ENCODE measurements around the gene GNPTAB. TPM values are rescaled to one million over a fixed set of nuclear protein-coding genes. Genes with fewer than 3 reads are reported as not detected.
"Not testable (repeated sequence)": the region's sequence is repeated elsewhere in the genome, so short reads cannot be mapped to it uniquely, and the experiment has no call there.

GNPTAB gene
- total RNA-seq, result 10 to 100 TPM; 41.1 to 45.1 TPM
- long read RNA-seq, partial matches to known transcripts, result 13 of 16 reads
- long read RNA-seq, other reads (novel, unspliced or antisense), result 2 of 16 reads

DNA sequence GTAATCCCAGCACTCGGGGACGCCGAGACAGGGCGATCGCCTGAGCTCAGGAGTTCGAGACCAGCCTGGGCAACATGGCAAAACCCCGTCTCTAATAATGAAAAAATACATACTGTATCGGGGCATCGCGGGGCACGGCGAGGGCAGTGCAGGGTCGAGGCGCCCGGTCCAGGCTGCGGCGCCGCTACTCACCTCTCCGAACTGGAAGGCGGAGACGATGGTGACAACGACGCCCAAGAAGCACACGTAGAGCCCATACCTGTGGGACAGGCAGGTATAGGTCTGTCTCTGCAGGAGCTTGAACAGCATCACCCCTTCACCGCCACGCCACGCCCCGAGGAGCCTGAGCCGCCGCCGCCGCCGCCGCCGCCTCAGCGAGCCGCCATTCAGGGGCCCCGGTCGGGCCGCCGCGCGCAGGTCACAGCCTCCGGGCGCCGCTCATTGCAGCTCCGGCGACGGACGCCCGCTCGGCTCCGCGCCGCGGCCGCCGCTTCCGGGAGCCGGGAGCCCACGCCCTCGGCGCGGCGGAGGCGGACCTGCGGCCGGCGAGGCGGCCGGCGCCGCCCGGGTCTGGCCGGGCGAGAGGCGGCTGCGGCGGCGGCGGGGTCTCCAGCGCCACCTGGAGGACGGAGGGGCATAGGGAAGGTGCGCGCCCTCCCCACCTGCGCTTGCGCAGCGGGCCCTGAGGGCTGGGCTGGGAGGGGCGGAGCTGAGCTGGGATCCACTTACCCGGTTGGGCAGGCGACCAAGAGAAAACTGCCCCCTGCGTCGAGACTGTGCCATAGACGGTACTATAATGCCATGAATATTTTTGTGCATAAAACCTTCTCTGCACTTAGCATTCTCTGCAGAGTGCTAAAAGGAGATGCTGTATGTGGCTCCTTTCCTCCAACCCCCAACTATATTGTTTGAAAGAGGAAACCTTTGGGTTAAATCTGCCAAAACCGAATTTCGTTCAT lies at the start of gene GNPTAB:
Gene GNPTAB, minus strand, starts transcription at position 593 of the 959 bp plus-strand sequence. Its CDS starts 284 bp downstream, at position 309.
- DNase-seq (peak; percentile 95), ATAC-seq (peak; percentile 97)
- intact Hi-C loops (cut with DNase I), result loop anchor here (2.0 to 5.0 kb wide), 3 partner anchors 58 to 418 kb away; no protein-coding TSS in a partner anchor

DNA sequence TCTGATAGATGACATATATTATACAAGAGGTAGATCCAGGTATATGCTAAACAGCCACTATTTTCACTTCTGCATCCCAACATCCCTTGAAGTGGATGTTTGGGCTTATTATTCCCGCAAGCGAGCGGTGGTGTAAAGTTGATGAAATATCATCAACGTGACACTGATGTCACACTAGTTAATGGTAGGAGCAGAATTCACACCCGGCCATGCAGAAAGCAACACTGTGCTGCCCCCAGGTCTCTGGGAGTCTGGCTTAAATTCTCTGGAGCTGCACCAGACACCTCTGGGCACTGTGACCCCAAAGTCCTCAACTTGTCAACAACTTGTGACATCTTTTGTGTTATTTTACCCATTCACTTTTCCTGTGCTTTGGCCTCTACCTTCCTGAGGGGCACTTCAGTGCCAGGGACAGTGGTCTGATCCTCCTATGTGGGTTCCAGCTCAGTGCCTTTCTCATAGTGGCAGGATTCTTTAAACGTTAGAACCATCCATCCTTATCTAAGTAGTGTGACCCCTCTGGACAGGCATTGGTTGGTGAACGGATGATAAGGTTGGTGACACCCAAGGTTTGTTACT lies 47.6 kb upstream of the GNPTAB start:
- no peak for ATAC-seq
- intact Hi-C loops (cut with DNase I), result no loop called here
- DNase-seq, result no peak

DNA sequence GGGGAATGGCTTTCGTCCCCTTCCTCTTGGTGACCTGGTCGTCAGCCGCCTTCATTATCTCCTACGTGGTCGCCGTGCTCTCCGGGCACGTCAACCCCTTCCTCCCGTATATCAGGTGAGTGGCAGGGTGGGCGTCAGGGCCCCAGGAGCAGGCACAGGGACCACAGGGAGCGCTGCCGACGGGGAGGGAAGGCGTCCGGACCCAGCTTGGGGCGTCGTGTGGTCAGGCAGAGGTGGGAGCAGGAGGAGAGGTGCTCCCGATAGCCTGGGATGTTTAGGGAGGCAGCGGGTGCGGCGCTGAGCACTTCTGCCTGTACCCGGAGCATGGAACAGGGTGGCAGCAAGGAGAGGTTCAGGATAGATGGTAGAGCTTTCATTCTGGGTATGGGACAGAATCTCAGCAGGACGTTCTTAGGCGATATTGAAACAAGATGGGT lies 47.1 kb upstream of the GNPTAB start:
- intact Hi-C loops (cut with DNase I), result no loop called here
- peak; percentile 31 for DNase-seq
- ATAC-seq, result peak; percentile 10 to 28

- ATAC-seq, result peak; percentile 93 to 98
- peak; percentile 94 for DNase-seq
- intact Hi-C loops (cut with DNase I), result no loop called here
Observed at GRCh38 chr12:101876861-101877805, 46.4 kb upstream of the GNPTAB start, which contains the start of gene DRAM1. TSS of gene DRAM1 (plus strand) at chr12:101877580. CDS start at chr12:101877790, 210 bp downstream.

DNA sequence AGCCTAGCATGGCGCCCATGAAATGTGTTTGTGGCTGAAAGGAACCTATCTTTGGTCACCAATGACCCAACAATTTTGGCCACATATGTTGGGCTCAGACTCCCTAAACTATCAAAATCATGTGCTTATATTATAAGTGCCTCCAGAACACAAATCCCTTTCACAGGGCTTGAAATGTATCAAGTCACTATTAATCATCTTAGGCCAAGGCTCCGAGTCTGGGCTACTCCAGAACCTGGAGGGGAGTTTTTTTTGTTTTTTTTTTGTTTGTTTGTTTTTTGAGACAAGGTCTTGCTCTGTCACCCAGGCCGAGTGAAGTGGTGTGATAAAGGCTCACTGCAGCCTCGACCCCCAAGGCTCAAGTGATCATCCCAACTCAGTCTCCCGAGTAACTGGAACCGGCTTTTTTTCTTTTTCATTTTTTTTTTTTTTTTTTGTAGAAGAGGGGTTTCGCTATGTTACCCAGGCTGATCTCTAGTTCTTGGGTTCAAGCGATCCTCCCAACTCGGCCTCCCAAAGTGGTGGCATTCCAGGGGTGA lies 45.6 kb upstream of the GNPTAB start:
- no peak for DNase-seq
- intact Hi-C loops (cut with DNase I), result no loop called here
- ATAC-seq, result no peak

GRCh38 chr12:101875162-101875561 lies 44.4 kb upstream of the GNPTAB start:
- DNase-seq, result no peak
- ATAC-seq, result no peak
- intact Hi-C loops (cut with DNase I), result no loop called here

GRCh38 chr12:101870925-101871324 lies 40.2 kb upstream of the GNPTAB start:
- DNase-seq, result no peak
- ATAC-seq, result no peak
- intact Hi-C loops (cut with DNase I), result no loop called here

DNA sequence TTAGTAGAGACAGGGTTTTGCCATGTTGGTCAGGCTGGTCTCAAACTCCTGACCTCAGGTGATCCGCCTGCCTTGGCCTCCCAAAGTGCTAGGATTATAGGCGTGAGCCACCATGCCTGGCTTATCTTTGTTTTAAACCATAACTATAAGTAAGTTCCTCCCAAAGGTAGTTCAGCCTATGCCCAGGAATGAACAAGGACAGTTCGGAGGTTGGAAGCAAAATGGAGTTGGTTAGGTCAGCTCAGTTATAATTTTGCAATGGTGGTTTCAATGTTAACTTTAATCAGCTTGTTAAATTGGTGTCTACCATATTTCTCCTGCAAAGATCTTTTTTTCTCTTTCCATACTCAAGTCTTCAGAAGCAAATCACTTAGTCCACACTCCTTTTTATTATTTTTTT lies 36.9 kb upstream of the GNPTAB start:
- intact Hi-C loops (cut with DNase I); ATAC-seq; DNase-seq: not testable (repeated sequence)

GRCh38 chr12:101866615-101867373 lies 36.0 kb upstream of the GNPTAB start:
- DNase-seq (no peak), ATAC-seq (no peak)
- intact Hi-C loops (cut with DNase I), result no loop called here

DNA sequence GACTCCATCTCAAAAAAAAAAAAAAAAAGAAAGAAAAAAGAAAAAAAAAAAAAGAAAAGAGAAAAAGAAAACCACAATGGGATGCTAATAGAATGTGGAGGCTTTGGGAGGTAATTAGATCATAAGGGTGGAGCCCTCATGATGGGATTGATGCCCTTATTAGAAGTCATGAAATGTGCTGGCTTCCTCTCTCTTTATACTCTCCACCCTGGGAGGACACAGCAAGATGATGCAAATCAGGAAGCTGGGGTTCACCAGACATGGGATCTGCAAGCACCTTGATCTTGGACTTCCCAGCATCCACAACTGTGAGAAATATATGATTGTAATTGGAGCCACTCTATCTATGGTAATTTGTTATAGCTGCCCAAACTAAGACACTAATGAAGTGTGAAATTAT lies 33.2 kb upstream of the GNPTAB start:
- no peak for DNase-seq
- no peak for ATAC-seq
- intact Hi-C loops (cut with DNase I), result no loop called here

DNA sequence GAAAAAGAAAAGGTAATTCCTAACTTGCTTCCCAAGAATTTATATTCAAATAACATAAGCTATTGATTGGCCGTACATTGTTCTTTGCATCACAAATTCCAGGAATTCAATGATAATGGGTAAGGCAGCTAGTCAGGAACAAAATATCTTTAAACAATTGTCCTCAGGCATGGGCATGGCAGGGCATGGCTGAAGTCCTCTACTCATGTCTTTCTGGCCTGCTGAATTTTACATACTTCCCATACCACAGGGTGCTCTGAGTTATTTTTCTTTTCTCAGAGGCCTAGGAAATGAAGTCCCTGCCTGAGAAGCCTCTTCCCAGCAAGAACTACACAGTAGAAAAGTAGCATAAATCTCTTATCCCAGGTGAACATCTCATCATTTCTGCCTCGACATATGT lies 31.5 kb upstream of the GNPTAB start:
- intact Hi-C loops (cut with DNase I), result no loop called here
- no peak for ATAC-seq
- no peak for DNase-seq

DNA sequence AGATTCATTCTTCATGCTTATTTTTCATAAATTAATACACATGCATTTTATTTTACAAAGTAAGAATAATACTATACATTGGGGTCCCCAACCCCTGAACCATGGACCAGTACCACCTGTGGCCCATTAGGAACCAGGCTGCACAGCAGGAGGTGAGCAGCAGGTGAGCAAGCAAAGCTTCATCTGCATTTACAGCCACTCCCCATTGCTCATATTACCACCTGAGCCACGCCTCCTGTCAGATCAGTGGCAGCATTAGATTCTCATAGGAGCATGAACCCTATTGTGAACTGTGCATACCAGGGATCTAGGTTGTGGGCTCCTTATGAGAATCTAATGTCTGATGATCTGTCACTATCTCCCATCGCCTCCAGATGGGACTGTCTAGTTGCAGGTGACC lies 30.9 kb upstream of the GNPTAB start:
- DNase-seq; ATAC-seq; intact Hi-C loops (cut with DNase I): not testable (repeated sequence)

DNA sequence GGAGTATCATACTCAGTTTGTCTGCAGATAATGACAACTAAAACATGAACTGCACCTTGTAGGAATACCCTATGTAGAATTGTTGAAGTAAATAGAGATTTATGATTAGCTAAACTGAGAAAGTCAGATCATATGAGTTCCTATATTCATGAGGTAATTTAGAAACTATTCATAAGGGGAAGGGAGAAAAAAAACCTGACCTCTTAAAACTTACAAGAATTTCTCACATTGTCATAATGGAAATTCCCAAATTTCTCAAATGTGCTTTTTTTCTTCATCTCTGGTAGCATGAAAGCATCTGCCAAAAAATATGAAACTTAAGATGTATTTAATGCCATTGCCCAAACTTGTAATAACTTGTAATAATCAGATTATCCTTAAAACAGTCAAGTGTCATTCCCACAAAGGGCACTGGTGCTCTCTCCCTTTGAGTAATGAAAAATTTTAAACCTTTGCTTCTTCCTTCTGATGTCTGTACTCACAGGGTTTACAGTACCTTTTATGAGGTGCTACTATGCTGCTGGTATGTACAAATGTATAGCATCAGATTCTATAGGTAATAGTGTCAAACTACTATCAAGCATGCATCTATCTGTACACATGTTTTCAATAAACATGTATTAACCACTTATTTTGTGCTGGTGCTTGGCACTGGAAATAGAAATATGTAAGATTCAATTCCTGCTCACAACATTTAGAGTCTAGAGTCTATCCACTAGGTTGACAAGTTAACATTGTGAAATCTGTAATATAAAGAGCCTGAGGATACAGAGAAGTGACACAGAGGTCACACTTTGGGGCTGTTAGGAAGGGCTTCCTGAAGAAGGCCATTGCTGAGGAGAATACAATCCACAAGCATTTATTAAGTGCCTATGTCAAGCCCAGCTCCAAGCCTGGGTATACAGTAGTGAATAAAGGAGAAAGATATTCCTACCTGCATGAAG lies 29.2 kb upstream of the GNPTAB start:
- ATAC-seq (no peak), DNase-seq (no peak)
- intact Hi-C loops (cut with DNase I), result no loop called here

GRCh38 chr12:101858361-101858760 lies 27.6 kb upstream of the GNPTAB start:
- no peak for ATAC-seq
- no peak for DNase-seq
- intact Hi-C loops (cut with DNase I), result no loop called here

DNA sequence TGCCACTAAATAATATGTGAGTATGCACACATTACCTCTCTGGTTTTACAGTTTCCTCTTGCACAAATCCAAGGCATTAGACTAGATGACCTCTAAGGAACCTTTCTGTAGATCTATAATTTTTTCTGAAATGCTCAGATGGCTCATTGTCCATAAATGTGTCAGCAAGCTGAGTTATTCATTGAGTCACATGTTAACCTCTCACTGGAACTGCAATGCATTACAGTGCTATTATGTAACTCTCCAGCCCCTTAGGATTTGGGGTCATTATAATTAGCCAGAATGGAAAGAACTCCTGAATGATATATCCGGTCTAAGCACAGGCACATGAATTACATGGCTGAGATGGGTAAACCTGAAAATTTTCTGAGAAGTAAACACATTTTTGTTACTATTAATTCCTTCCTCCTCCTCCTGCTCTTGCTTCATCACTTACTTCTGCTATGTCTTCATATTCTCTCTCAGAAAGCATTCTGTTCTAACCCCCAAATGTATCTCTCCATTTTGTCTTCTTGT lies 26.3 kb upstream of the GNPTAB start:
- intact Hi-C loops (cut with DNase I), result no loop called here
- ATAC-seq, result peak; percentile 69 to 73
- no peak for DNase-seq

DNA sequence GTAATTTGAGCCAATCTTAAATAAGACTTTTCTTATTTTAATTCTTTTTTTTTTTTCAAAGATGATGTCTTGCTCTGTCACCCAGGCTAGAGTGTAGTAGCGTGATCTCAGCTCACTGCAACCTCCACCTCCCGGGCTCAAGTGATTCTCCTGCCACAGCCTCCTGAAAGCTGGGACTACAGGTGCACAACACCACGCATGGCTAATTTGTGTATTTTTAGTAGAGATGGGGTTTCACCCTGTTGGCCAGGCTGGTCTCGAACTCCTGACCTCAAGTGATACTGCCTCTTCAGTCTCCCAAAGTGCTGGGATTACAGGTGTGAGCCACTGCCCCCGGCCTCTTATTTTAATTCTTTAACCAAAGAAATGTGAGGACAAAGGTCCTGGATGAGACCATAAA lies 25.9 kb upstream of the GNPTAB start:
- DNase-seq; intact Hi-C loops (cut with DNase I); ATAC-seq: not testable (repeated sequence)

- intact Hi-C loops (cut with DNase I), result no loop called here
- DNase-seq (no peak), ATAC-seq (no peak)
Observed at GRCh38 chr12:101855976-101856375, 25.2 kb upstream of the GNPTAB start.

All from left cardiac atrium (tissue), 4 donors.